B cell (primary cell): Measurements from ENCODE around the gene GPATCH1. TPM values are rescaled to one million over a fixed set of nuclear protein-coding genes. Genes with fewer than 3 reads are reported as not detected.

Source experiments
- ATAC-seq: fragments of 200-7000 bp; cut with Tn5 transposase; one replicate; pipeline ENCODE4 v1.10.0; 2021; ENCODE audit warnings: low read depth, mild to moderate bottlenecking, moderate number of reproducible peaks, moderate library complexity
- CTCF ChIA-PET: fragments of 350-600 bp; sonication (Branson Sonifier 250); formaldehyde crosslinking; loops from one replicate; lab custom pipeline; 2021; ENCODE audit warnings: antibody characterized with exemption, inconsistent platforms; lab: Charles Lee
- POLR2A ChIA-PET: fragments of 350-600 bp; sonication (Branson Sonifier 250); formaldehyde crosslinking; loops from one replicate; lab custom pipeline; 2021; ENCODE audit warnings: antibody characterized with exemption; lab: Charles Lee
- DNase-seq: peaks from one replicate; pipeline ENCODE4 v3.0.0; 2013
- H2AFZ ChIP-seq: 2 replicates; pipeline ENCODE4 v1.6.1; 2012; ENCODE audit warnings: mild to moderate bottlenecking, low read depth, low read length; ENCODE audit not compliant: insufficient read depth, poor library complexity, severe bottlenecking
- H3K27ac ChIP-seq, 2 donors: 1 replicate in 1 of 2; 2 replicates in 1 of 2; pipeline ENCODE4 v1.5.1; 2012 to 2013; ENCODE audit warnings: low read length in 2 of 2, mild to moderate bottlenecking in 2 of 2, moderate library complexity in 1 of 2
- H3K27me3 ChIP-seq, 4 experiments: fragments of 200-600 bp in 1 of 4; sonication (generic) in 1 of 4; replicated peaks in 1 of 4; 1 replicate in 2 of 4; 2 replicates in 2 of 4; pipeline versions ENCODE4 v1.6.1 to v1.7.0; 2013 to 2016; ENCODE audit warnings: low read length in 3 of 4, mild to moderate bottlenecking in 2 of 4, mixed read lengths in 1 of 4, moderate library complexity in 1 of 4; ENCODE audit not compliant: insufficient read depth in 4 of 4, control insufficient read depth in 3 of 4; ENCODE audit errors: control extremely low read depth in 1 of 4
- H3K36me3 ChIP-seq, 2 experiments: replicated peaks in 1 of 2; 1 replicate in 1 of 2; 2 replicates in 1 of 2; pipeline versions ENCODE4 v1.6.1 to v1.7.1; 2013; ENCODE audit warnings: low read length in 1 of 2; ENCODE audit not compliant: insufficient read depth in 2 of 2, control insufficient read depth in 1 of 2; ENCODE audit errors: control extremely low read depth in 1 of 2, extremely low read depth in 1 of 2
- H3K4me1 ChIP-seq, 2 donors: fragments of 200-600 bp in 1 of 2; sonication (generic) in 1 of 2; 1 replicate in 1 of 2; 2 replicates in 1 of 2; pipeline versions ENCODE4 v1.5.1 to v1.6.1; 2013 to 2017; ENCODE audit warnings: low read length in 2 of 2; ENCODE audit not compliant: control insufficient read depth in 2 of 2, insufficient read depth in 2 of 2
- H3K4me2 ChIP-seq: replicated peaks from 2 replicates; pipeline ENCODE3; 2012; ENCODE audit warnings: mild to moderate bottlenecking, low read depth, low read length; ENCODE audit not compliant: poor library complexity, severe bottlenecking
- H3K4me3 ChIP-seq, 5 experiments: fragments of 200-600 bp in 1 of 5; sonication (generic) in 1 of 5; 1 replicate in 3 of 5; 2 replicates in 2 of 5; pipeline versions ENCODE4 v1.5.1 to v1.7.0; 2011 to 2016; ENCODE audit warnings: low read length in 4 of 5, mild to moderate bottlenecking in 4 of 5, low read depth in 2 of 5, control low read depth in 1 of 5, moderate library complexity in 1 of 5; ENCODE audit not compliant: insufficient read depth in 1 of 5; ENCODE audit errors: control extremely low read depth in 1 of 5, extremely low read depth in 1 of 5
- H3K79me2 ChIP-seq: fragments of 200-600 bp; sonication (generic); one replicate; pipeline ENCODE4 v1.6.0; 2016; ENCODE audit warnings: low read length; ENCODE audit not compliant: control insufficient read depth, insufficient read depth
- H3K9ac ChIP-seq: fragments of 200-600 bp; sonication (generic); 2 replicates; pipeline ENCODE4 v1.6.1; 2017; ENCODE audit warnings: mild to moderate bottlenecking, low read length, moderate library complexity
- H3K9me3 ChIP-seq, 3 donors: one replicate each; pipeline versions ENCODE4 v1.6.1 to v1.7.1; 2013; ENCODE audit warnings: low read length in 2 of 3; ENCODE audit not compliant: control insufficient read depth in 2 of 3, insufficient read depth in 1 of 3; ENCODE audit errors: control extremely low read depth in 1 of 3
- H4K20me1 ChIP-seq: 2 replicates; pipeline ENCODE4 v1.6.0; 2012; ENCODE audit warnings: mild to moderate bottlenecking, low read length; ENCODE audit not compliant: insufficient read depth, control insufficient read depth, poor library complexity, severe bottlenecking
- H3K27ac Mint-ChIP-seq: one replicate; pipeline ENCODE4 v1.8.0; 2021; ENCODE audit warnings: mixed read lengths
- H3K27me3 Mint-ChIP-seq: one replicate; pipeline ENCODE4 v1.8.0; 2021; ENCODE audit warnings: mixed read lengths
- H3K4me1 Mint-ChIP-seq: one replicate; pipeline ENCODE4 v1.8.0; 2021; ENCODE audit warnings: mixed read lengths
- H3K4me3 Mint-ChIP-seq: one replicate; pipeline ENCODE4 v1.8.0; 2021; ENCODE audit warnings: mixed read lengths
- H3K9me3 Mint-ChIP-seq: one replicate; pipeline ENCODE4 v1.8.0; 2022; ENCODE audit warnings: mixed read lengths; ENCODE audit not compliant: insufficient read depth
- EZH2 ChIP-seq: IDR thresholded peaks from 2 replicates; pipeline ENCODE4 v1.6.1; 2012; ENCODE audit warnings: borderline replicate concordance, low read depth, mild to moderate bottlenecking, moderate library complexity, low read length; ENCODE audit not compliant: insufficient read depth, poor library complexity, severe bottlenecking
- WGBS: methylation state at CpG from one replicate; pipeline ENCODE4 v1.1.5; 2013; ENCODE audit warnings: missing lambda C conversion rate; ENCODE audit not compliant: insufficient coverage; 5-methylcytosine and 5-hydroxymethylcytosine counted together
- intact Hi-C: fragments of 100-400 bp; cut with micrococcal nuclease; formaldehyde crosslinking; loops from one replicate; pipeline ENCODE4 v1.10.0; 2022
- polyA plus RNA-seq: library from polyadenylated mRNA; depleted of rRNA; stranded (reverse); fragments of >200 nt; gene quantifications from 2 replicates; pipeline ENCODE4 v1.2.3, GENCODE V29; 2012
- total RNA-seq, 2 donors: library from RNA; stranded (reverse); fragments of 120-200 nt in 1 of 2; gene quantifications; 1 replicate in 1 of 2; 2 replicates in 1 of 2; pipeline versions ENCODE4 v1.2.3 to v1.2.4, GENCODE V29; 2013 to 2022
- TF ChIP-seq, protein P1 (sequence below): fragments of 200-600 bp; IDR thresholded peaks from one replicate; pipeline ENCODE4 v1.8.0; 2022; ENCODE audit warnings: antibody characterized with exemption, mild to moderate bottlenecking

The GPATCH1 gene
- total and polyA plus RNA-seq, 2 donors (not counting 1 experiment from before 2014, with no cell fraction given): 9.9 to 14.6 TPM

DNA sequence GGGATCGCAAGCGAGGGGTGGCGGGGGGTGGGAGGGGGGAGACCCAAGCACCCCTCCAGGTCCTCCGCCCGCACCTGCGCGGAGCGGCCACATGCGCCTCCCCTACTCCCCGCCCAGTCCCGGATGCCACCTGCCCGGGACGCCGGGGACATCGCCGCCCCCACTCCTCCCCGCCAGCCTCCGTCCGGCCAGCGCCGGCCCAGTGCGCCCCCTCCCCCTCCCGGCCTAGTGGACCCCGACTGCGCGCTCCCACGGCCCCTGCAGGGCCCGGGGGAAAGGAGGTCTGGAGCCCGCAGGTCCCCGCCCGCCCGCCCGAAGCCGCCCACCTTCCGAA lies 16.6 kb upstream of the GPATCH1 start:
- no peak overlapping the region for H3K27ac ChIP-seq
- peak; percentile 51 for DNase-seq
- WGBS: under 1% methylated on average over 23 of the region's 35 CpGs
- no peaks in the 10 kb centered on the region for H4K20me1 ChIP-seq
- peak; percentile 64 for ATAC-seq
- TF ChIP-seq, protein P1, sequence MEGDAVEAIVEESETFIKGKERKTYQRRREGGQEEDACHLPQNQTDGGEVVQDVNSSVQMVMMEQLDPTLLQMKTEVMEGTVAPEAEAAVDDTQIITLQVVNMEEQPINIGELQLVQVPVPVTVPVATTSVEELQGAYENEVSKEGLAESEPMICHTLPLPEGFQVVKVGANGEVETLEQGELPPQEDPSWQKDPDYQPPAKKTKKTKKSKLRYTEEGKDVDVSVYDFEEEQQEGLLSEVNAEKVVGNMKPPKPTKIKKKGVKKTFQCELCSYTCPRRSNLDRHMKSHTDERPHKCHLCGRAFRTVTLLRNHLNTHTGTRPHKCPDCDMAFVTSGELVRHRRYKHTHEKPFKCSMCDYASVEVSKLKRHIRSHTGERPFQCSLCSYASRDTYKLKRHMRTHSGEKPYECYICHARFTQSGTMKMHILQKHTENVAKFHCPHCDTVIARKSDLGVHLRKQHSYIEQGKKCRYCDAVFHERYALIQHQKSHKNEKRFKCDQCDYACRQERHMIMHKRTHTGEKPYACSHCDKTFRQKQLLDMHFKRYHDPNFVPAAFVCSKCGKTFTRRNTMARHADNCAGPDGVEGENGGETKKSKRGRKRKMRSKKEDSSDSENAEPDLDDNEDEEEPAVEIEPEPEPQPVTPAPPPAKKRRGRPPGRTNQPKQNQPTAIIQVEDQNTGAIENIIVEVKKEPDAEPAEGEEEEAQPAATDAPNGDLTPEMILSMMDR: no peak
- TF ChIP-seq EZH2: no peak
- H3K79me2 ChIP-seq: no peaks in the 10 kb centered on the region
- Mint-ChIP-seq H3K27ac (no peak overlapping the region), H3K4me1 (peaks cover 7% of the 10 kb centered on the region), H3K27me3 (peaks cover 7% of the 10 kb centered on the region), H3K9me3 (no peaks in the 10 kb centered on the region), H3K4me3 (peak overlapping the region; percentile 79)
- H2AFZ ChIP-seq: peak overlapping the region; percentile 57
- peaks cover 15 to 20% of the 10 kb centered on the region in 2 donors for H3K4me1 ChIP-seq
- H3K27me3 ChIP-seq: peaks cover 0 to 22% (median 2%) of the 10 kb centered on the region in 4 experiments
- ChIA-PET CTCF (no interaction called here), POLR2A (no interaction called here)
- peaks cover 0 to 13% (median 0%) of the 10 kb centered on the region in 3 donors for H3K9me3 ChIP-seq
- H3K4me2 ChIP-seq: peak overlapping the region; percentile 87
- peak overlapping the region; percentile 62 for H3K9ac ChIP-seq
- intact Hi-C loops: loop anchor here (1.0 to 5.0 kb wide), 4 partner anchors 17 to 717 kb away; partner anchors contain the start of genes CEP89, FAAP24, GPATCH1 and ZNF507
- H3K36me3 ChIP-seq: no peaks in the 10 kb centered on the region
- peak overlapping the region in 4 of 5 experiments; percentile 44 to 65 (median 56) for H3K4me3 ChIP-seq

DNA sequence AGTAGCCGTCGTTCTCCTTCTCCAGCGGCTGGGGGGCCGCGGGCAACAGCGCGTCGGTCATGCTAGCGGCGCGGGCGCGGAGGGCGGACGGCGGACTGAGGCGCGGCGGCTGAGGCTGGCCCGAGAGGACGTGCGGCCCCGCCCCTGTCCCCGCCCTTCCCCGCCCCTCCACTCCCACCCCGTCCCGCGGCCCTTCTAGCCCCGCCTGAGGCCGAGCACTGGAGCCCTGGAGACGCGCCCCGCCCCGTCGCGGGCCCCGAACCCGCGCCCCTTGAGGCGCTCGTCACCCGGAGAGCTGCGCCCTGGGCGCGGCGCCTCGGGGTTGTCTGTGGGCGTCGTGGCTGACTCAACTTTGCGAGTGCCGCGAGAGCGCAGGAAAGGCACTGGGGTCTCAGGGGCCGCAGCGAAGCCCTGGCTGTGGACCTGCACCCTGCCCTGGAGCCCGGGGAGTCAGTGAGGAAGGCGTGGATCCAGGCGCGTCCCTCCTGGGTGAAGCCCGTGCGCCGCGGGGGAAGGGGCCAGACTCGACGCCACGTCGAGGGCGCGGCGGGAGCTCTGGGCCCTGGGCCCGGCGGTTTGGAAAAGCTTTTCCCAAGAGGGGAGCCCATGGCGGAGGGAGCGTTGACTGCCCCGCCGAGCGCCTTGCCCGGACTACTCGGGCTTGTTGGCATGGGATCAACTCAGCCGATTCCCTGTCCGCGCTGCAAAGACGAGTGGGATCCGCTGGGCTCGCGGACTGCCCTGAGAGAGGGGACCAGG lies 16.0 kb upstream of the GPATCH1 start, which contains the start of gene RHPN2:
TSS of gene RHPN2 (minus strand) at position 97 of the 759 bp plus-strand sequence. CDS start at position 61, 36 bp downstream.
- H3K4me3 ChIP-seq: peak within 1 kb of the TSS in 4 of 5 experiments; percentile 44 to 65 (median 56)
- Mint-ChIP-seq H3K27ac (peak within 1 kb of the TSS; percentile 61), H3K9me3 (no peaks in the 10 kb centered on the region), H3K4me1 (peaks cover 7% of the 10 kb centered on the region), H3K27me3 (peaks cover 7% of the 10 kb centered on the region), H3K4me3 (peak within 1 kb of the TSS; percentile 79)
- H3K4me1 ChIP-seq: peaks cover 15 to 20% of the 10 kb centered on the region in 2 donors
- DNase-seq: peak; percentile 68
- peaks cover 0 to 13% (median 0%) of the 10 kb centered on the region in 3 donors for H3K9me3 ChIP-seq
- CTCF ChIA-PET: interaction anchor here (0.7 kb wide), 1 partner anchor 9 kb away, joined by 3 read pairs; no protein-coding TSS in a partner anchor
- no peaks in the 10 kb centered on the region for H4K20me1 ChIP-seq
- H3K9ac ChIP-seq: peak within 1 kb of the TSS; percentile 62
- POLR2A ChIA-PET: interaction anchor here (0.6 kb wide), 1 partner anchor 16 kb away, joined by 9 read pairs; the partner anchor contains the start of gene GPATCH1
- intact Hi-C loops: loop anchor here (1.0 to 5.0 kb wide), 4 partner anchors 16 to 718 kb away; partner anchors contain the start of genes CEP89, FAAP24, GPATCH1 and ZNF507
- no peak for TF ChIP-seq EZH2
- TF ChIP-seq, protein P1: no peak
- no peaks in the 10 kb centered on the region for H3K79me2 ChIP-seq
- H2AFZ ChIP-seq: peak within 1 kb of the TSS; percentile 60
- H3K4me2 ChIP-seq: peak within 1 kb of the TSS; percentile 87
- WGBS: 7% methylated on average over 74 of the region's 86 CpGs
- peak; percentile 88 for ATAC-seq
- H3K27ac ChIP-seq: no peak within 1 kb of the TSS
- no peaks in the 10 kb centered on the region for H3K36me3 ChIP-seq
- H3K27me3 ChIP-seq: peaks cover 0 to 22% (median 2%) of the 10 kb centered on the region in 4 experiments
